Cardiac fibroblast (primary cell): ENCODE measurements around the gene LTK.

Experiments used
- DNase-seq, 2 donors: peaks; one replicate each; pipeline versions ENCODE4 v3.0.0 to v3.0.0-alpha.2; 2010; ENCODE audit warnings: low read depth in 2 of 2
- H3K4me3 ChIP-seq, 2 donors: replicated peaks in 1 of 2; 1 replicate in 1 of 2; 2 replicates in 1 of 2; pipeline ENCODE4 v1.5.1; 2011; ENCODE audit warnings: low read depth in 2 of 2, low read length in 2 of 2, mild to moderate bottlenecking in 2 of 2, moderate library complexity in 1 of 2
- CTCF ChIP-seq: IDR thresholded peaks from one replicate; pipeline ENCODE4 v1.5.1; 2011; ENCODE audit warnings: low read depth, mild to moderate bottlenecking, low read length, inconsistent platforms

The LTK gene

GRCh38 chr15:41506796-41507341 lies 6.8 kb downstream of the LTK start:
- TF ChIP-seq CTCF: no peak

GRCh38 chr15:41505776-41506175 lies 7.9 kb downstream of the LTK start:
- DNase-seq: no peak
- H3K4me3 ChIP-seq: no peak overlapping the region
- no peak for TF ChIP-seq CTCF

More at GRCh38 chr15:41506796-41507341, 6.8 kb downstream of the LTK start:
- DNase-seq: no peak
- H3K4me3 ChIP-seq: no peak overlapping the region

- H3K4me3 ChIP-seq: no peak overlapping the region
- no peak for DNase-seq
- no peak for TF ChIP-seq CTCF
Observed at GRCh38 chr15:41504751-41505492, 8.7 kb downstream of the LTK start.

- DNase-seq: no peak
- no peak for TF ChIP-seq CTCF
- no peak overlapping the region for H3K4me3 ChIP-seq
Observed at GRCh38 chr15:41503669-41504010, 10.0 kb downstream of the LTK start.

DNA sequence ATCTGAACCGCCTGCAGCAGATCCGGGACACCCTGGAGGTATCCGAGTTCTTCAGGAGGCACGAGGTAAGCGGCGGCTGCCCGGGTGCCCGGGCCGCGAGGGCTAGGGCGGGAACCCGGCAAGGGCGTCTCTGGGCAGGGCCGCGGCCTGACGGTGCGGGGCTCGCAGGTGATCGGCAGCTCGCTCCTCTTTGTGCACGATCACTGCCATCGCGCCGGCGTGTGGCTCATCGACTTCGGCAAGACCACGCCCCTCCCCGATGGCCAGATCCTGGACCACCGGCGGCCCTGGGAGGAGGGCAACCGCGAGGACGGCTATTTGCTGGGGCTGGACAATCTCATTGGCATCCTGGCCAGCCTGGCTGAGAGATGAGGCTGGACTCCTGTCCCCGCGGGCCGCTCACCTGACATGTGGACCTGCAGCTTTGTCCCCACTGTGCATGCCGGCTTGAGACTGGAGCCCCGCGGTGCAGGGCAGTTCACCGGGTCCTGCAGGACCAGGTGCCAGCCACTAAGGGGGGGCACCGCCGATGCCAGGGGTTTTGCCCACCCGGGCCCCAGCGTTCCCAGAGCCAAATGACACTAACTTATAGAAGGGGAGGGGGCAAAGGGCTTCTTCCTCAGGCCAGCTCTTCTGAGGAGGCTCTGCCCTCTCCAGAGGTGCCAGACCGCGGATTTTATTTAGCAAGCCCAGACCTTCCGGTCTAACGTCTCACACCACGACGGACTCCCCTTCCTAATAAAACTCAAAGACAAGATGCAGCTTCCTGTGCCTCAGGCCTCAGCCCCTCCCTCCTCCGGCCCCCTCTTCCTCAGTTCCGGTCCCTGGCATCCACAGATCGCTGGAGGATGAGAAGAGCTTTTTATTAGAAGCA lies 10.6 kb downstream of the LTK start:
- no peak for TF ChIP-seq CTCF
- no peak for DNase-seq
- no peak overlapping the region for H3K4me3 ChIP-seq

DNA sequence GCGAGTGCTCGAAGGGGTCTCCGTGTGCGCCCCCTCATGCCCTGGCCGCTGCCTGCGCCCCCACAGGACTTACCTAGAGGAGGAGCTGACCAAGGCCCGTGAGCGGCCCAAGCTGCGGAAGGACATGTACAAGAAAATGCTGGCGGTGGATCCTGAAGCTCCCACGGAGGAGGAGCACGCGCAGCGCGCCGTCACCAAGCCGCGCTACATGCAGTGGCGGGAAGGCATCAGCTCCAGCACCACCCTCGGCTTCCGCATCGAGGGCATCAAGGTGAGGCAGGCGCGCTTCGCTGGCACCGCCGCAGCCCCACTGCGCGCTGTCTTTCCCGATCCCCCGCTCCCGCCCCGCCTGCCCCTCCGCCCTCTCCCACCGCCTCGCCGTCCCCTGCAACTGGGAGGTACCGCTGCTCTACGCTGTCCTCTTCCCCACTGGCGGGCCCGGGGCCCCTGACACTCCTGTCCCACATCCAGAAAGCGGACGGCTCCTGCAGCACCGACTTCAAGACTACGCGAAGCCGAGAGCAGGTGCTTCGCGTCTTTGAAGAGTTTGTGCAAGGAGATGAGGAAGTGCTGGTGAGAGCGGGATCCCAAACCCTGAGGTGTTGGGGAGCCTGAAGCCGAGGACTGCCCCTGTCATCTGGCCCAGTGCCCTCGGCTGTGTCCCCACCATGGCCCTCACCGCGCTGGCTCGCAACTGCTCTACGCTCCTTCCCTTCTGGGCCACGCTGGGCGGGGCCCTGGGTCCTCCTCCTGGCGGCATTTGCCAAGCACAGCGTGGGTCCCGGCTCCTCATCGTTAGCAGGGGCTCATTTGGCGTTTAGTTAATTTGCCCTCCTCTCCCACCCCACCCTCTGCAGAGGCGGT lies 11.5 kb downstream of the LTK start:
- no peak for DNase-seq
- H3K4me3 ChIP-seq: no peak overlapping the region

More for the DNA sequence above, 11.5 kb downstream of the LTK start:
- TF ChIP-seq CTCF: no peak
